Psoas muscle (tissue), 8 donors: Measurements from ENCODE around the gene TENM3. TPM values are rescaled to one million over a fixed set of nuclear protein-coding genes. Genes with fewer than 3 reads are reported as not detected.

Source experiments
- ATAC-seq, 4 donors: fragments of 200-7000 bp; cut with Tn5 transposase; one replicate each; pipeline ENCODE4 v1.9.1; 2020; ENCODE audit warnings: moderate library complexity in 3 of 4, mild to moderate bottlenecking in 2 of 4
- DNase-seq, 2 donors: peaks; one replicate each; pipeline ENCODE4 v3.0.0-alpha.2; 2020
- H3K27ac ChIP-seq: fragments of 200-600 bp; one replicate; pipeline ENCODE4 v1.8.0; 2022
- H3K27me3 ChIP-seq, 3 donors: fragments of 200-600 bp in 1 of 3; one replicate each; pipeline versions ENCODE4 v1.6.1 to v1.8.0; 2013 to 2022; ENCODE audit warnings: low read length in 2 of 3, mild to moderate bottlenecking in 2 of 3, moderate library complexity in 1 of 3; ENCODE audit not compliant: insufficient read depth in 3 of 3
- H3K36me3 ChIP-seq, 2 donors: fragments of 200-600 bp in 1 of 2; one replicate each; pipeline versions ENCODE4 v1.6.1 to v1.8.0; 2013 to 2022; ENCODE audit warnings: low read depth in 1 of 2, mild to moderate bottlenecking in 1 of 2, moderate library complexity in 1 of 2; ENCODE audit not compliant: insufficient read depth in 1 of 2
- H3K4me1 ChIP-seq: fragments of 200-600 bp; one replicate; pipeline ENCODE4 v1.8.0; 2022
- H3K4me3 ChIP-seq: fragments of 200-600 bp; one replicate; pipeline ENCODE4 v1.8.0; 2022; ENCODE audit warnings: mild to moderate bottlenecking
- H3K9me3 ChIP-seq: fragments of 200-600 bp; one replicate; pipeline ENCODE4 v1.8.0; 2022
- CTCF ChIP-seq: fragments of 200-600 bp; IDR thresholded peaks from one replicate; pipeline ENCODE4 v1.8.0; 2022; ENCODE audit warnings: antibody characterized with exemption
- WGBS, 3 donors: extraction: QIAGEN DNeasy Blood & Tissue Kit; methylation state at CpG; one replicate each; pipeline versions ENCODE4 v1.1.6 to v1.1.7; 2013; 5-methylcytosine and 5-hydroxymethylcytosine counted together
- intact Hi-C, 2 donors: fragments of 100-400 bp; cut with DNase I; formaldehyde crosslinking; loops; one replicate each; pipeline versions ENCODE4 v1.11.0 to v1.14.2; 2022
- polyA plus RNA-seq, 3 donors: library from polyadenylated mRNA; stranded (reverse); fragments of 200-250 nt; gene quantifications; one replicate each; pipeline ENCODE4 v1.2.3, GENCODE V29; 2013
- total RNA-seq, 4 donors: library from RNA; stranded (reverse); fragmentation: NEBNext Ultra II Directional in 2 of 4; extraction: Animal tissue kit (Norgen Biotek cat#: 25700) in 2 of 4; gene quantifications; one replicate each; pipeline versions ENCODE4 v1.2.1 to v1.2.4, GENCODE V29; 2021 to 2023
- donor health status: healthy with polysubstance abuse.
- donor health status: DM: no; HTN: no; CAD: no; lungs with moderate emphysema.
- donor health status: Bipolar disorder and iron deficiency.
- donor health status: healthy.
- donor health status: DM: yes; HTN: yes; CAD: no.
- donor health status: DM: no; HTN: no; CAD: no.
- donor health status: DM: no; HTN: no; CAD: no.
- donor health status: DM: yes; HTN: yes; CAD: no.

The TENM3 gene
- total and polyA plus RNA-seq, 7 donors, result 0.48 to 11.6 (median 5.3) TPM

- no peaks in the 10 kb centered on the region for H3K4me1 ChIP-seq
- ATAC-seq (no peak), DNase-seq (no peak)
- H3K27ac ChIP-seq, result no peak overlapping the region
- intact Hi-C loops, result no loop called here
- H3K4me3 ChIP-seq, result no peak overlapping the region
- no peaks in the 10 kb centered on the region for H3K27me3 ChIP-seq
- H3K9me3 ChIP-seq, result no peaks in the 10 kb centered on the region
- H3K36me3 ChIP-seq, result no peaks in the 10 kb centered on the region
- WGBS, 3 donors, result 82 to 85% (median 84%) methylated on average over 2 of the region's 2 CpGs
- TF ChIP-seq CTCF, result no peak
Observed at GRCh38 chr4:182470215-182470614, 227.0 kb downstream of the TENM3 start.

- H3K36me3 ChIP-seq, result no peaks in the 10 kb centered on the region
- peaks cover 7% of the 10 kb centered on the region for H3K4me1 ChIP-seq
- H3K4me3 ChIP-seq, result no peak overlapping the region
- 48 to 72% (median 60%) methylated on average over 2 of the region's 2 CpGs for WGBS, 3 donors
- H3K9me3 ChIP-seq, result no peaks in the 10 kb centered on the region
- H3K27ac ChIP-seq, result no peak overlapping the region
- H3K27me3 ChIP-seq, result no peaks in the 10 kb centered on the region
- TF ChIP-seq CTCF, result no peak
- intact Hi-C loops, result loop anchor here in 1 of 2 donors (5.0 kb wide), 1 partner anchor 332 kb away; no protein-coding TSS in a partner anchor
- no peak for DNase-seq
- ATAC-seq, result no peak
Observed at GRCh38 chr4:182475539-182475938, 232.3 kb downstream of the TENM3 start.

GRCh38 chr4:182478475-182478874 lies 235.3 kb downstream of the TENM3 start:
- WGBS, 3 donors, result 0% methylated on average over 1 of the region's 1 CpG
- Histone ChIP-seq H3K4me3 (no peak overlapping the region), H3K27ac (no peak overlapping the region), H3K4me1 (peaks cover 7% of the 10 kb centered on the region), H3K36me3 (no peaks in the 10 kb centered on the region), H3K9me3 (no peaks in the 10 kb centered on the region), H3K27me3 (no peaks in the 10 kb centered on the region)
- intact Hi-C loops, result loop anchor here in 1 of 2 donors (5.0 kb wide), 1 partner anchor 329 kb away; no protein-coding TSS in a partner anchor
- ATAC-seq, result peak in 1 of 4 donors; percentile 68
- peak; percentile 74 for TF ChIP-seq CTCF
- DNase-seq, result no peak

GRCh38 chr4:182483685-182484084 lies 240.5 kb downstream of the TENM3 start:
- intact Hi-C loops, result loop anchor here in 1 of 2 donors (10.0 kb wide), 1 partner anchor 191 kb away; no protein-coding TSS in a partner anchor
- 88 to 94% (median 91%) methylated on average over 6 of the region's 6 CpGs for WGBS, 3 donors
- H3K36me3 ChIP-seq, result no peaks in the 10 kb centered on the region
- H3K27me3 ChIP-seq, result no peaks in the 10 kb centered on the region
- no peak for ATAC-seq
- TF ChIP-seq CTCF, result no peak
- H3K9me3 ChIP-seq, result no peaks in the 10 kb centered on the region
- H3K27ac ChIP-seq, result no peak overlapping the region
- H3K4me1 ChIP-seq, result peaks cover 3% of the 10 kb centered on the region
- no peak overlapping the region for H3K4me3 ChIP-seq
- DNase-seq, result no peak

- Histone ChIP-seq H3K36me3 (no peaks in the 10 kb centered on the region), H3K4me1 (peaks cover 5% of the 10 kb centered on the region), H3K27ac (no peak overlapping the region), H3K27me3 (no peaks in the 10 kb centered on the region), H3K9me3 (no peaks in the 10 kb centered on the region), H3K4me3 (no peak overlapping the region)
- no peak for ATAC-seq
- WGBS, 3 donors, result 78 to 92% (median 88%) methylated on average over 7 of the region's 7 CpGs
- TF ChIP-seq CTCF, result no peak
- intact Hi-C loops, result loop anchor here in 1 of 2 donors (10.0 kb wide), 1 partner anchor 188 kb away; no protein-coding TSS in a partner anchor
- DNase-seq, result no peak
Observed at GRCh38 chr4:182486881-182487280, 243.7 kb downstream of the TENM3 start.
